IPS DF 6.9 (cell line): ENCODE results near the gene PYCR2.

ENCODE experiments used
- DNase-seq: peaks from one replicate; pipeline ENCODE4 v3.0.0-alpha.2; 2013; ENCODE audit warnings: low read depth, low spot score
- H3K27ac ChIP-seq: one replicate; pipeline ENCODE4 v1.5.1; 2013; ENCODE audit warnings: low read length, control low read depth
- H3K27me3 ChIP-seq: 2 replicates; pipeline ENCODE4 v1.6.1; 2013; ENCODE audit warnings: mild to moderate bottlenecking, low read length; ENCODE audit not compliant: control insufficient read depth, insufficient read depth
- H3K36me3 ChIP-seq: 2 replicates; pipeline ENCODE4 v1.6.1; 2013; ENCODE audit warnings: low read length; ENCODE audit not compliant: control insufficient read depth, insufficient read depth
- H3K4me1 ChIP-seq: 2 replicates; pipeline ENCODE4 v1.6.1; 2013; ENCODE audit warnings: low read length; ENCODE audit not compliant: control insufficient read depth, insufficient read depth
- H3K4me3 ChIP-seq: 2 replicates; pipeline ENCODE4 v1.5.1; 2013; ENCODE audit warnings: mild to moderate bottlenecking, low read length
- H3K9me3 ChIP-seq: 2 replicates; pipeline ENCODE4 v1.6.1; 2013; ENCODE audit warnings: low read length, inconsistent platforms; ENCODE audit not compliant: control insufficient read depth, insufficient read depth
- WGBS: extraction: QIAGEN DNeasy Blood & Tissue Kit; methylation state at CpG from one replicate; pipeline ENCODE4 v1.1.7; 2013; ENCODE audit warnings: mixed read lengths, missing lambda C conversion rate; ENCODE audit not compliant: insufficient read length, insufficient coverage; 5-methylcytosine and 5-hydroxymethylcytosine counted together

The PYCR2 gene

DNA sequence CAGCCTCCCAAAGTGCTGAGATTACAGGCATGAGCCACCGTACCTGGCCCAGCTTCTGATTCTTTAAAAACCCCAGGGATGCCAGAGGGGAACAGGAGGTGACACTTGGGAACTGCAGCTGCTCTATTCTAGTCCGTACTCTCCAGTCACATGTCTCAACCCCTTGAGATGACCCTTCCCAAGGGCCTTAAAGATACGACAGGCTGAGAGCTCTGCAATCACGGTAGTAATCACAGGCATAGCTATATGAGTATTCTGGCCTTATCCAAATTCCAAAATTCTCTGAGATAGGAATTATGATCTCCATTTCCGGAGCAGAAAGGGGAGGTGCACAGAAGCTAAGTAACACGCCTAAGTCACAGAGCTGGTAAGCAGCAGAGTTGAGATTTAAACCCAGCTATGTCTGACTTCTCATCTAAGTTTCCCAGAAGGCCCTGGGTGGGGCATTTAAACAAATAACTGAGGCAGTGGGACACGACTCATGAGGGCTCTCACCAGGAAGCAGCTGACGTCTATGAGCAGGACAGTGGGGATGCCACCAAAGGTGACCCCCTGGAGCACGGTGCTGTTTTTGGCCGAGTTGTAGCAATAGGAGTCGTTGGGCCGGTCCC is 47.0 kb downstream of the PYCR2 start:
- peaks cover 13% of the 10 kb centered on the region; the same call in 1 of the 2 replicates for H3K36me3 ChIP-seq
- H3K9me3 ChIP-seq = no peaks in the 10 kb centered on the region
- no peak overlapping the region for H3K4me3 ChIP-seq
- no peaks in the 10 kb centered on the region for H3K27me3 ChIP-seq
- H3K27ac ChIP-seq = no peak overlapping the region
- no CpG with 5 or more reads among the region's 12 CpGs for WGBS
- no peak for DNase-seq
- H3K4me1 ChIP-seq = 0 out of 2 replicates have a peak, but pooled peaks cover 3% of the 10 kb centered on the region

DNA sequence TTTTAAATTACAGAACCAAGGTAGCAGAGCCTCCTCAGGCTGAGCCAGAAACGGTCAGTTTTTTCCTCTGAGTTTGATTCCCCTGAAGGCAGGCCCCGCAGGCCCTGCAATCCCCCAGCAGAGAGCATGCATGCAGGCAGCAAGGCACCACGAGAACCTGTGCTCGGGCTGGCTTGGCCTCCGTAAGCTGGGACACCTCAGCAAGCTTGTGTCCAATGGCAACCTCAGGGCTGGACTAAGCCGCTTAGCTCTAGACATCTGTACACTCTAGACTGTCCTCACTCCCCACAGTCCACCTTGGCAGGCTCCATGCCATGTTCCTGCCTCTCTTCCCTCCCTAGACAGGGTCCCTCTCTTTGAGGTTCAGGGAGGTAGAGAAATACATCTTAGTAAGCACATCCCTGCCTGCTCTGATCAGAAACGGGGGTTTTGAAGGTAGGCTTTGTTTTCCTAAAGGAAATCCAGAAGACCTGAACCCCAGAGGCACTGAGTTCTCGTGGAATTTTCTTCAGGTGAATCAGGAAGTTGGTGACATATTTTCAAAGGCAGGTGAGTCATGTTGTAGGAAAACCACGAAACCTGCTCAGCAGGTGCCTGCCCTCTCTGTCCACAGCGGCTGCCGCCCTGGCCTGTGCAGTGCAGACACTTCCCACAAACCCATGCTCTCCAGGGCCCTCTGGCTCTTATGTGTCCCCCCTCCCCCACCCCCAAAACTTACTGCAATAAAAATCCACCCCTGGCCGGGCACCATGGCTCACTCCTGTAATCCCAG is 48.8 kb downstream of the PYCR2 start:
- H3K4me1 ChIP-seq = 0 out of 2 replicates have a peak, but pooled peaks cover 1% of the 10 kb centered on the region
- no peak overlapping the region for H3K27ac ChIP-seq
- peaks cover 13% of the 10 kb centered on the region; the same call in 1 of the 2 replicates for H3K36me3 ChIP-seq
- WGBS = no CpG with 5 or more reads among the region's 12 CpGs
- DNase-seq = no peak
- H3K9me3 ChIP-seq = no peaks in the 10 kb centered on the region
- no peak overlapping the region for H3K4me3 ChIP-seq
- H3K27me3 ChIP-seq = no peaks in the 10 kb centered on the region

DNA sequence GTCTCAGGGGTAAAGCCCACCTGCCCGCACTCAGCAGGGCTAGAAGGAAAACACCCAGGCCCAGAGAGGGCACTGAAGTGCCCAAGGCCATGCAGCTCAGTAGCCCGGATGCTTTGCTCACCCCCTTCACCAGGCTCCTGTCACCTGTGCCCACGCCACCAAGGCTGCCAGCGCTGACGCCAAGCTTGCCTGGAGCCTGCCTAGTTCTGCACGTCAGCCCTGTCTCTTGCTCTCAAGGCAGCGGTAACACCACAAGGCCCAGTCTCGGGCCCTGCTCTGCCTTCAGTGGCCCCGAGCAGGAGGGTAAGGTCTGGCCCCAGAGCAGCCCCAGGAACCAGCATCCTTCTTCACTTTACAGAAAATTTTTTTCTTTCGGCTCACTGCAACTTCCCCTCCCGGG is 49.6 kb downstream of the PYCR2 start:
- H3K27ac ChIP-seq = no peak overlapping the region
- H3K4me3 ChIP-seq = no peak overlapping the region
- H3K9me3 ChIP-seq = no peaks in the 10 kb centered on the region
- H3K27me3 ChIP-seq = no peaks in the 10 kb centered on the region
- no peaks in the 10 kb centered on the region for H3K4me1 ChIP-seq
- DNase-seq = no peak
- no CpG with 5 or more reads among the region's 11 CpGs for WGBS
- H3K36me3 ChIP-seq = peaks cover 13% of the 10 kb centered on the region; the same call in 1 of the 2 replicates

DNA sequence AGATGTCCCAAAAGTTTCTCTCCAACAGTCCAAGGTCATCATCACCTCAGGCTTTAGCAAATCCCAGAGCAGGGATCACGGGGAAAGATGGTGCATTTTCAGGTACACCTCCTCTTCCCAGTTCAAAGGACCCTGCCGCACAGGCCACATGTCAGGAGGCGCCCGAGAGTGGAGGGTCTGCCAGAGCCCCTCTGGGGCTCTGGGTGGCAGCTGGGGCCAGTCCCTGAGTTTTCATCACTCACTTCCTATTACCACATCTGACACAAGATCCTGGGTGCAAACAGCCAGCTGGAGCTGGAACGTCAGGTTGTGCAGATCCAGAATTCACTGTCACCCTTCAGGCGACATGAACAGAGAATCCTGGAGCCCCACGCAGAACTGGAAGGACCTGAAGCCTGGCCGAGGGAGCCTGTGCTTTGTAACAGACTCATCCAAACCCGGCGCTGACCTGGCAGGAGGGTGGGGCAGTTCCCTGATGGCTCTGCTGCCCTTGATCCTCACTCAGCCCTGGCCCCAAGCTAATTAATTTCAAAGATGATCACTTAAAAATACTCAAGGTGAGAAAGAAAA is 50.7 kb downstream of the PYCR2 start:
- Histone ChIP-seq H3K9me3 (no peaks in the 10 kb centered on the region), H3K36me3 (peaks cover 20% of the 10 kb centered on the region; the same call in 1 of the 2 replicates), H3K4me3 (no peak overlapping the region), H3K27ac (no peak overlapping the region), H3K27me3 (no peaks in the 10 kb centered on the region), H3K4me1 (no peaks in the 10 kb centered on the region)
- no peak for DNase-seq
- WGBS = no CpG with 5 or more reads among the region's 10 CpGs

DNA sequence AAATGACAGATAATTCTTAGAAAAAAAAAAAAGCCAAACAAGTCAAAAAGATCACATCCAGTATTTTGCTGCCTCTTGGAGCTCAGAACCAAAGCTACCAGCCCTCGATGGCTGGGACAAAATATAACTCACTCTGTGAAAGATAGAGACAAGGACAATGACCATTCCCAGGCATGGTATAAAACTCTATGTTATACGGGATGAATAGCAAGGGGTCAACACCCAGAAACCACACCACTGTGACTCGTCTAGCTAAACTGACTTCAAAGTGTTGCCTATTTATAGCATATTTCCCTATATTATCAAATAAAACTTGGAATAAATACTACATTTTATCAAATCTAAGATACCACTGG is 52.0 kb downstream of the PYCR2 start:
- Histone ChIP-seq H3K4me1 (no peaks in the 10 kb centered on the region), H3K27me3 (no peaks in the 10 kb centered on the region), H3K9me3 (no peaks in the 10 kb centered on the region), H3K36me3 (peaks cover 21% of the 10 kb centered on the region; the same call in 1 of the 2 replicates), H3K27ac (no peak overlapping the region), H3K4me3 (no peak overlapping the region)
- no peak for DNase-seq
- no CpG with 5 or more reads among the region's 3 CpGs for WGBS

DNA sequence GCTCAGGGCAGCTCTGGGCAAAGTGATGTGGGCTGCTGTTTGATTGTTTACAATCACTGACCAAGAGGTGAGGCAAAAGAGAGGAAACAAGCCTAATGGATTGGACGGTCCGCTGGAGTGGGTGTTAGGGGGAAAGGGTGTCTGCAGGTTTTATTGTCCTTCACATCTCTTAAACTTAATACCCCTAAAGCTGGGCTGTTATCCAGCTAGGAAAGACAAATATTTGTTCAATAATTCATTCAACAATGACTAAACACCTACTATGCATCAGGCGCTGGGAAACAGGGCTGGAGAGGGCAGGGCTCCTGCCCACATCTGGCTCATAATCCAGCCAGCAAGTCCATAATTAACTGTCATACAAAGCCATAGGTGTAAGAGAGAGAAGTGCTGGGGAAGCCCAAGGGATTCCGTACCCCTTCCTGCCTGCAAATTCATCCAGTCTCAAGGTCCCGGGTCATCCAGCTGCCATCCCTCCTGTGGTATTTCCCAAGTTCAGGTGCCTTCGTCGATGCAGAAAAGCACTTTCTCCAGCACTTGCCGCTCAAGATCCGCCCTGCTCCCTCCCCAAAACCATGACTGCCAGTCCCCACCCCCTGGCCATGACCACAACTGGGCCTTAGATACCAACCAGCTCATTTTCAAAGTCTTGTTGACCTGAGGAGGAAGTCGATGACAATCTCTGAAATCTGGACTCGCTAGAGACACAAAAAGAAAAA is 52.5 kb downstream of the PYCR2 start:
- WGBS = no CpG with 5 or more reads among the region's 11 CpGs
- no peaks in the 10 kb centered on the region for H3K4me1 ChIP-seq
- no peak overlapping the region for H3K27ac ChIP-seq
- DNase-seq = no peak
- peaks cover 21% of the 10 kb centered on the region; the same call in 1 of the 2 replicates for H3K36me3 ChIP-seq
- H3K4me3 ChIP-seq = no peak overlapping the region
- H3K9me3 ChIP-seq = no peaks in the 10 kb centered on the region
- H3K27me3 ChIP-seq = no peaks in the 10 kb centered on the region

DNA sequence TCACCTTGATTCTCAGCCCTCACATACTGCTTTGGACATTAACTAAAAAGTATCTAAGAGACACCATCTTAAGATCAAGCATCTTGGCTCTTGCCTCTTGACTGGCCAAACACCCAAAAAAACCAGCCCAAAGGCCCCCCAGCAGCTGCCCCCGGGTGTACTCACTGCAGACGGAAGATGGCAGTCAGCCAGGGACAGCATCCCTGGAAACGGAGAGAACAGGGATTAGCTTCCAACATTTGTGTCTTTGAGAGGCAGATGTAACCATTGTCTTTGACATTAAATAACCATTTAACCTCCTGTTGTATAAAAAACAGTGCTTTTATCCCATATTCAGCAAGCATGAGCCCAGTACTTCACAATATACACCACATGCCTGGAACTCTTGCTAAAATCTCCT is 53.1 kb downstream of the PYCR2 start:
- no CpG with 5 or more reads among the region's 3 CpGs for WGBS
- H3K36me3 ChIP-seq = peaks cover 21% of the 10 kb centered on the region; the same call in 1 of the 2 replicates

More for the DNA sequence above, 53.1 kb downstream of the PYCR2 start:
- H3K27me3 ChIP-seq = no peaks in the 10 kb centered on the region
- no peak overlapping the region for H3K4me3 ChIP-seq
- DNase-seq = no peak
- H3K4me1 ChIP-seq = no peaks in the 10 kb centered on the region
- no peak overlapping the region for H3K27ac ChIP-seq
- no peaks in the 10 kb centered on the region for H3K9me3 ChIP-seq
